H1 (cell line): ENCODE measurements around the gene MKNK2. TPM values are rescaled to one million over a fixed set of nuclear protein-coding genes. Genes with fewer than 3 reads are reported as not detected.

Source experiments
- CTCF ChIA-PET: fragments of 300-600 bp; sonication (Branson Sonifier 250); formaldehyde crosslinking; loops from one replicate; lab custom pipeline; 2021; ENCODE audit not compliant: partially characterized antibody; lab: Charles Lee
- POLR2A ChIA-PET: fragments of 300-600 bp; sonication (Branson Sonifier 250); formaldehyde crosslinking; loops from one replicate; lab custom pipeline; 2021; ENCODE audit warnings: inconsistent platforms; ENCODE audit not compliant: partially characterized antibody; lab: Charles Lee
- DNase-seq, 2 experiments: peaks; one replicate each; pipeline versions ENCODE4 v3.0.0 to v3.0.0-alpha.2; 2010 to 2022; ENCODE audit warnings: low spot score in 2 of 2, low read depth in 1 of 2, mixed read lengths in 1 of 2
- FAIRE-seq: peaks from 2 replicates; lab custom pipeline; 2011; peaks lifted over from hg19 to GRCh38; lab: Jason Lieb, UNC
- H2AFZ ChIP-seq: 2 replicates; pipeline ENCODE4 v1.8.1; 2012; ENCODE audit warnings: low read length, inconsistent platforms
- H2AK5ac ChIP-seq: 2 replicates; pipeline ENCODE4 v1.6.1; 2013; ENCODE audit warnings: low read depth, low read length
- H2BK120ac ChIP-seq: replicated peaks from 2 replicates; pipeline ENCODE3; 2013; ENCODE audit warnings: low read depth, low read length, inconsistent platforms
- H2BK12ac ChIP-seq: 2 replicates; pipeline ENCODE4 v1.6.1; 2013; ENCODE audit warnings: low read depth, low read length
- H2BK15ac ChIP-seq: 2 replicates; pipeline ENCODE4 v1.6.1; 2013; ENCODE audit warnings: low read length
- H2BK20ac ChIP-seq: 2 replicates; pipeline ENCODE4 v1.6.1; 2013; ENCODE audit warnings: low read length
- H2BK5ac ChIP-seq: 2 replicates; pipeline ENCODE4 v1.6.1; 2013; ENCODE audit warnings: low read depth, low read length
- H3K14ac ChIP-seq: 2 replicates; pipeline ENCODE4 v1.6.1; 2013; ENCODE audit warnings: inconsistent platforms; ENCODE audit not compliant: insufficient read length
- H3K18ac ChIP-seq: 2 replicates; pipeline ENCODE4 v1.6.1; 2013; ENCODE audit warnings: low read length; ENCODE audit errors: extremely low read depth
- H3K23ac ChIP-seq: 2 replicates; pipeline ENCODE4 v1.6.1; 2013; ENCODE audit warnings: inconsistent platforms; ENCODE audit not compliant: insufficient read length
- H3K23me2 ChIP-seq: 2 replicates; pipeline ENCODE4 v1.6.1; 2013; ENCODE audit warnings: low read depth, low read length
- H3K27ac ChIP-seq: 2 replicates; pipeline ENCODE4 v1.6.1; 2011; ENCODE audit warnings: low read depth, low read length, inconsistent platforms
- H3K27me3 ChIP-seq, 4 experiments: replicated peaks in 1 of 4; 1 replicate in 1 of 4; 2 replicates in 3 of 4; pipeline versions ENCODE4 v1.6.1 to v1.8.1; 2011 to 2013; ENCODE audit warnings: low read length in 3 of 4, mild to moderate bottlenecking in 3 of 4, inconsistent platforms in 2 of 4, mixed read lengths in 2 of 4, moderate library complexity in 1 of 4; ENCODE audit not compliant: control insufficient read depth in 3 of 4, insufficient read depth in 3 of 4; ENCODE audit errors: extremely low read depth in 1 of 4
- H3K36me3 ChIP-seq, 4 experiments: 2 replicates each; pipeline versions ENCODE4 v1.6.1 to v1.8.1; 2011 to 2013; ENCODE audit warnings: mild to moderate bottlenecking in 4 of 4, low read length in 3 of 4, moderate library complexity in 2 of 4, control low read depth in 1 of 4, inconsistent platforms in 1 of 4; ENCODE audit not compliant: insufficient read depth in 4 of 4, control insufficient read depth in 2 of 4
- H3K4ac ChIP-seq: replicated peaks from 2 replicates; pipeline ENCODE3; 2013; ENCODE audit warnings: low read length, low read depth, mixed read lengths, inconsistent platforms; ENCODE audit not compliant: insufficient read length
- H3K4me1 ChIP-seq, 4 experiments: replicated peaks in 1 of 4; 1 replicate in 1 of 4; 2 replicates in 3 of 4; pipeline versions ENCODE4 v1.6.1 to v1.8.1; 2011 to 2013; ENCODE audit warnings: low read length in 3 of 4, inconsistent platforms in 2 of 4, mixed read lengths in 1 of 4; ENCODE audit not compliant: insufficient read depth in 4 of 4, control insufficient read depth in 3 of 4
- H3K4me2 ChIP-seq, 2 experiments: 2 replicates each; pipeline versions ENCODE4 v1.6.1 to v1.8.1; 2011 to 2013; ENCODE audit warnings: low read depth in 2 of 2, low read length in 2 of 2, control low read depth in 1 of 2, inconsistent platforms in 1 of 2, mild to moderate bottlenecking in 1 of 2; ENCODE audit not compliant: insufficient read depth in 1 of 2
- H3K4me3 ChIP-seq, 4 experiments: fragments of 200-600, 300-600 bp in 1 of 4; sonication (generic), shearing (Covaris generic), sonication (Bioruptor Twin) in 1 of 4; 2 replicates each; pipeline versions ENCODE4 v1.5.1 to v1.8.1; 2011 to 2016; ENCODE audit warnings: low read length in 4 of 4, low read depth in 3 of 4, control low read depth in 2 of 4, inconsistent platforms in 2 of 4, mild to moderate bottlenecking in 2 of 4, mixed read lengths in 1 of 4, moderate library complexity in 1 of 4; ENCODE audit not compliant: insufficient read depth in 2 of 4; ENCODE audit errors: extremely low read depth in 1 of 4
- H3K56ac ChIP-seq: replicated peaks from 2 replicates; pipeline ENCODE3; 2013; ENCODE audit warnings: low read depth, mild to moderate bottlenecking, mixed read lengths, low read length, inconsistent platforms; ENCODE audit not compliant: insufficient read length
- H3K79me1 ChIP-seq: 2 replicates; pipeline ENCODE4 v1.6.1; 2013; ENCODE audit warnings: low read depth, low read length, control low read depth
- H3K79me2 ChIP-seq, 2 experiments: 2 replicates each; pipeline versions ENCODE4 v1.6.1 to v1.8.1; 2012 to 2013; ENCODE audit warnings: low read length in 2 of 2, mild to moderate bottlenecking in 2 of 2, inconsistent platforms in 1 of 2; ENCODE audit not compliant: insufficient read depth in 2 of 2, control insufficient read depth in 1 of 2
- H3K9ac ChIP-seq, 4 experiments: replicated peaks in 1 of 4; 1 replicate in 1 of 4; 2 replicates in 3 of 4; pipeline versions ENCODE4 v1.6.1 to v1.8.1; 2011 to 2013; ENCODE audit warnings: low read depth in 3 of 4, low read length in 3 of 4, control low read depth in 2 of 4, mild to moderate bottlenecking in 2 of 4, moderate library complexity in 2 of 4, inconsistent platforms in 1 of 4; ENCODE audit errors: extremely low read depth in 1 of 4
- H3K9me3 ChIP-seq, 2 experiments: 2 replicates each; pipeline versions ENCODE4 v1.6.1 to v1.8.1; 2012 to 2013; ENCODE audit warnings: mild to moderate bottlenecking in 2 of 2, moderate library complexity in 2 of 2, control low read depth in 1 of 2, inconsistent platforms in 1 of 2, low read depth in 1 of 2, low read length in 1 of 2, mixed read lengths in 1 of 2; ENCODE audit not compliant: insufficient read depth in 2 of 2
- H4K20me1 ChIP-seq, 2 experiments: replicated peaks in 1 of 2; 2 replicates each; pipeline versions ENCODE3 to v1.8.1; 2011 to 2013; ENCODE audit warnings: inconsistent platforms in 2 of 2, low read length in 2 of 2, mild to moderate bottlenecking in 1 of 2; ENCODE audit not compliant: insufficient read depth in 2 of 2, control insufficient read depth in 1 of 2
- H4K5ac ChIP-seq: 2 replicates; pipeline ENCODE4 v1.6.1; 2013; ENCODE audit warnings: low read length, low read depth, mixed read lengths, inconsistent platforms; ENCODE audit not compliant: insufficient read length
- H4K8ac ChIP-seq: 2 replicates; pipeline ENCODE4 v1.8.0; 2013; ENCODE audit warnings: mild to moderate bottlenecking, moderate library complexity, low read length, inconsistent platforms; ENCODE audit not compliant: insufficient read depth; ENCODE audit errors: extremely low read depth
- H4K91ac ChIP-seq: replicated peaks from 2 replicates; pipeline ENCODE3; 2013; ENCODE audit warnings: low read length, mixed read lengths, inconsistent platforms; ENCODE audit not compliant: insufficient read length
- CREB1 ChIP-seq: IDR thresholded peaks from 2 replicates; pipeline ENCODE4 v1.6.1; 2012; ENCODE audit warnings: inconsistent platforms
- EGR1 ChIP-seq: IDR thresholded peaks from 2 replicates; pipeline ENCODE4 v1.6.1; 2011; ENCODE audit warnings: low read depth, low read length, borderline replicate concordance
- EZH2 ChIP-seq: fragments of 200-600 bp; sonication (generic); IDR thresholded peaks from 2 replicates; pipeline ENCODE4 v1.7.1; 2012; ENCODE audit warnings: low read depth, mild to moderate bottlenecking, moderate library complexity, low read length, inconsistent platforms; ENCODE audit not compliant: severe bottlenecking
- HDAC6 ChIP-seq: IDR thresholded peaks from one replicate; pipeline ENCODE4 v1.7.1; 2012; ENCODE audit warnings: low read depth, mild to moderate bottlenecking, inconsistent platforms, low read length, moderate library complexity
- JUN ChIP-seq: IDR thresholded peaks from 2 replicates; pipeline ENCODE4 v1.6.1; 2011; ENCODE audit warnings: low read depth, mild to moderate bottlenecking, improper control_type of control experiment, low read length
- KDM1A ChIP-seq: fragments of 200-600, 300-600 bp; sonication (generic); IDR thresholded peaks from 2 replicates; pipeline ENCODE4 v1.7.1; 2016; ENCODE audit warnings: mild to moderate bottlenecking, low read length, borderline replicate concordance
- KDM4A ChIP-seq: IDR thresholded peaks from one replicate; pipeline ENCODE4 v1.7.1; 2012; ENCODE audit warnings: low read depth, mild to moderate bottlenecking, moderate library complexity, low read length, inconsistent platforms; ENCODE audit not compliant: severe bottlenecking
- PHF8 ChIP-seq: fragments of 200-600 bp; sonication (generic); conservative IDR thresholded peaks from 2 replicates; pipeline ENCODE4 v1.7.1; 2012; ENCODE audit warnings: low read depth, mild to moderate bottlenecking, inconsistent platforms, low read length, moderate library complexity
- POU5F1 ChIP-seq: IDR thresholded peaks from 2 replicates; pipeline ENCODE4 v1.6.1; 2011; ENCODE audit warnings: low read depth, mild to moderate bottlenecking, low read length, moderate library complexity
- RNF2 ChIP-seq: fragments of 200-900, 300-1000 bp; sonication (generic); IDR thresholded peaks from 2 replicates; pipeline ENCODE4 v1.7.1; 2016; ENCODE audit warnings: borderline replicate concordance, low read depth, mild to moderate bottlenecking, antibody characterized with exemption, low read length; ENCODE audit not compliant: poor library complexity, severe bottlenecking; ENCODE audit errors: missing control alignments
- SRF ChIP-seq: IDR thresholded peaks from 2 replicates; pipeline ENCODE4 v1.6.1; 2011; ENCODE audit warnings: mild to moderate bottlenecking, low read depth, low read length, moderate library complexity
- USF2 ChIP-seq: IDR thresholded peaks from 2 replicates; pipeline ENCODE4 v1.6.1; 2011; ENCODE audit warnings: low read length, improper control_type of control experiment
- WGBS, 2 experiments: shearing (Covaris generic) in 1 of 2; methylation state at CpG; one replicate each; pipeline versions ENCODE4 v1.1.6 to v1.1.7; 2013 to 2015; ENCODE audit warnings: low lambda C conversion rate in 2 of 2, mixed read lengths in 2 of 2, inconsistent platforms in 1 of 2, low coverage in 1 of 2, missing lambda C conversion rate in 1 of 2; ENCODE audit not compliant: insufficient replicate concordance in 2 of 2, insufficient coverage in 1 of 2, insufficient read length in 1 of 2; ENCODE audit errors: extremely low coverage in 1 of 2, missing lambda C conversion rate in 1 of 2; 5-methylcytosine and 5-hydroxymethylcytosine counted together
- polyA plus RNA-seq, 7 experiments: library from polyadenylated mRNA; depleted of rRNA in 3 of 7; stranded (reverse) in 5 of 7; unstranded in 2 of 7; fragments of >200 nt in 5 of 7; fragments of 200-250 nt in 2 of 7; gene quantifications; 1 replicate in 5 of 7; 2 replicates in 1 of 7; 4 replicates in 1 of 7; pipeline versions ENCODE4 v1.2.1 to v1.2.3, GENCODE V29; 2011 to 2013; ENCODE audit warnings: missing spikeins in 2 of 7, mixed read lengths in 2 of 7
- total RNA-seq: library from RNA; stranded (reverse); fragmentation: NEBNext Ultra II Directional; extraction: Animal tissue kit (Norgen Biotek cat#: 25700); gene quantifications from 2 replicates; pipeline ENCODE4 v1.2.1, GENCODE V29; 2021

The MKNK2 gene
- total and polyA plus RNA-seq, 2 of the 8 experiments (the other 6 are each of a cell fraction or from before 2014, with no cell fraction given), result 163 to 166 TPM

- H3K9me3 ChIP-seq, result 0 out of 4 replicates have a peak, but pooled peaks cover 2 to 3% of the 10 kb centered on the region in 2 experiments
- H3K27me3 ChIP-seq, result no peaks in the 10 kb centered on the region
- H3K4me3 ChIP-seq, result no peak overlapping the region
- H4K91ac ChIP-seq, result no peak overlapping the region
- no peak overlapping the region for H2AFZ ChIP-seq
- H3K4me2 ChIP-seq, result no peak overlapping the region
- no peak for FAIRE-seq
- no peak for DNase-seq
- H2BK5ac ChIP-seq, result no peak overlapping the region
- peaks cover 0 to 5% (median 3%) of the 10 kb centered on the region in 4 experiments; a peak in 4 of 7 replicates for H3K4me1 ChIP-seq
- H2BK15ac ChIP-seq, result no peak overlapping the region
- no peak overlapping the region for H4K5ac ChIP-seq
- no peak overlapping the region for H3K56ac ChIP-seq
- CTCF ChIA-PET, result interaction anchor here (1.0 to 1.2 kb wide), 5 partner anchors 9 to 130 kb away, joined by 3 read pairs; no protein-coding TSS in a partner anchor
- no peak overlapping the region for H2BK12ac ChIP-seq
- H2BK120ac ChIP-seq, result no peak overlapping the region
- no peak overlapping the region for H3K27ac ChIP-seq
- TF ChIP-seq EZH2, result no peak
- no peak for TF ChIP-seq PHF8
- TF ChIP-seq KDM4A, result no peak
- no peak for TF ChIP-seq CREB1
- TF ChIP-seq HDAC6, result no peak
- TF ChIP-seq KDM1A, result no peak
- no peak for TF ChIP-seq USF2
- TF ChIP-seq RNF2, result no peak
- TF ChIP-seq JUN, result no peak
- TF ChIP-seq SRF, result no peak
- no peak for TF ChIP-seq POU5F1
- TF ChIP-seq EGR1, result no peak
- TF ChIP-seq, all 59 proteins: peak for 0
- WGBS, 2 experiments, result 90% methylated on average over 9 of the region's 9 CpGs; no CpG with 5 or more reads in 1 of the 2 experiments
- no peak overlapping the region for H3K18ac ChIP-seq
- H4K20me1 ChIP-seq, result no peaks in the 10 kb centered on the region
- no peaks in the 10 kb centered on the region for H3K23me2 ChIP-seq
- no peak overlapping the region for H3K14ac ChIP-seq
- no peak overlapping the region for H2BK20ac ChIP-seq
- POLR2A ChIA-PET, result interaction anchor here (27.5 kb wide), 1 partner anchor 23 kb away, joined by 524 read pairs; the partner anchor contains the start of gene MKNK2
- no peaks in the 10 kb centered on the region for H3K79me1 ChIP-seq
- H4K8ac ChIP-seq, result no peak overlapping the region
- no peak overlapping the region for H3K23ac ChIP-seq
- no peak overlapping the region for H2AK5ac ChIP-seq
- no peaks in the 10 kb centered on the region for H3K36me3 ChIP-seq
- no peak overlapping the region for H3K4ac ChIP-seq
- H3K9ac ChIP-seq, result no peak overlapping the region
- no peaks in the 10 kb centered on the region for H3K79me2 ChIP-seq
Measured at GRCh38 chr19:2027361-2027760, 23.7 kb downstream of the MKNK2 start.
